Upper lobe of left lung (tissue), 4 donors: ENCODE results near the gene SIGLEC10.

Experiments
- EP300 ChIP-seq, 4 donors: sonication (generic); formaldehyde crosslinking; IDR thresholded peaks; one replicate each; pipeline ENCODE4 v1.5.1; 2017; ENCODE audit warnings: antibody characterized with exemption in 4 of 4, control low read depth in 2 of 4
- POLR2AphosphoS5 ChIP-seq, 2 donors: sonication (generic); formaldehyde crosslinking; IDR thresholded peaks; one replicate each; pipeline ENCODE4 v1.5.1; 2017; ENCODE audit warnings: antibody characterized with exemption in 2 of 2
- TF ChIP-seq, protein P1 (sequence below), 6 experiments: fragments of 450-650 bp in 4 of 6; fragments of 200-600 bp in 2 of 6; sonication (generic) in 2 of 6; IDR thresholded peaks; one replicate each; pipeline ENCODE4 v1.5.1; 2016 to 2019; ENCODE audit warnings: antibody characterized with exemption in 6 of 6

DNA sequence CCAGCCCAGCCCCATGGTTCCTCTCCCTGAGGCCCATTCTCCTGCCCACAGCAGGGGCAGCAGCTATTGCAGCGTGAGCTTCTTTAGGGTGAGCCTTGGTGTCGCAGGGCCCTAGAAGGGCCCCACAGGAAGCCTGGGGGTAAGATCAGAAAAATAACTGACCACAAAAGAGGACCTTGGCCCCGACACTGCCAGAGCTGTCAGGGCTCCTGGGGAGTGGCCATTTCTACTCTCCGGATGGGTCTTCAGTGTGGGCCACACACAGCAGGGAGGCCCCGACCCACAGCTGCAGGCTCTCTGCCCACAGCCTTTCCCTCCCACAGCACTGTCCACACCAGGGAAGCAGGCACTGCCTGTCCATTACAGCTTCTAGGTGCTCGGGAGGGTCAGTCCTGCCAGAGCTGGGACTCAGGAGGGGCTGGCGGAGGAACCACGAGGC lies 44.3 kb upstream of the SIGLEC10 start:
- TF ChIP-seq, protein P1, sequence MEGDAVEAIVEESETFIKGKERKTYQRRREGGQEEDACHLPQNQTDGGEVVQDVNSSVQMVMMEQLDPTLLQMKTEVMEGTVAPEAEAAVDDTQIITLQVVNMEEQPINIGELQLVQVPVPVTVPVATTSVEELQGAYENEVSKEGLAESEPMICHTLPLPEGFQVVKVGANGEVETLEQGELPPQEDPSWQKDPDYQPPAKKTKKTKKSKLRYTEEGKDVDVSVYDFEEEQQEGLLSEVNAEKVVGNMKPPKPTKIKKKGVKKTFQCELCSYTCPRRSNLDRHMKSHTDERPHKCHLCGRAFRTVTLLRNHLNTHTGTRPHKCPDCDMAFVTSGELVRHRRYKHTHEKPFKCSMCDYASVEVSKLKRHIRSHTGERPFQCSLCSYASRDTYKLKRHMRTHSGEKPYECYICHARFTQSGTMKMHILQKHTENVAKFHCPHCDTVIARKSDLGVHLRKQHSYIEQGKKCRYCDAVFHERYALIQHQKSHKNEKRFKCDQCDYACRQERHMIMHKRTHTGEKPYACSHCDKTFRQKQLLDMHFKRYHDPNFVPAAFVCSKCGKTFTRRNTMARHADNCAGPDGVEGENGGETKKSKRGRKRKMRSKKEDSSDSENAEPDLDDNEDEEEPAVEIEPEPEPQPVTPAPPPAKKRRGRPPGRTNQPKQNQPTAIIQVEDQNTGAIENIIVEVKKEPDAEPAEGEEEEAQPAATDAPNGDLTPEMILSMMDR (IDR thresholded peaks at IDR 0.05): no peak
- no peak for TF ChIP-seq POLR2AphosphoS5 (IDR thresholded peaks at IDR 0.05)
- TF ChIP-seq EP300 (IDR thresholded peaks at IDR 0.05): no peak
